CD4-positive, alpha-beta T cell treated with Interleukin-4 for 4 hours (primary cell): ENCODE data around the gene NAA80.
"Not testable (repeated sequence)": the region's sequence is repeated elsewhere in the genome, so short reads cannot be mapped to it uniquely, and the experiment has no call there.

Experiments
- DNase-seq: peaks from one replicate; pipeline ENCODE4 v3.0.0-alpha.2; 2020

The NAA80 gene

DNA sequence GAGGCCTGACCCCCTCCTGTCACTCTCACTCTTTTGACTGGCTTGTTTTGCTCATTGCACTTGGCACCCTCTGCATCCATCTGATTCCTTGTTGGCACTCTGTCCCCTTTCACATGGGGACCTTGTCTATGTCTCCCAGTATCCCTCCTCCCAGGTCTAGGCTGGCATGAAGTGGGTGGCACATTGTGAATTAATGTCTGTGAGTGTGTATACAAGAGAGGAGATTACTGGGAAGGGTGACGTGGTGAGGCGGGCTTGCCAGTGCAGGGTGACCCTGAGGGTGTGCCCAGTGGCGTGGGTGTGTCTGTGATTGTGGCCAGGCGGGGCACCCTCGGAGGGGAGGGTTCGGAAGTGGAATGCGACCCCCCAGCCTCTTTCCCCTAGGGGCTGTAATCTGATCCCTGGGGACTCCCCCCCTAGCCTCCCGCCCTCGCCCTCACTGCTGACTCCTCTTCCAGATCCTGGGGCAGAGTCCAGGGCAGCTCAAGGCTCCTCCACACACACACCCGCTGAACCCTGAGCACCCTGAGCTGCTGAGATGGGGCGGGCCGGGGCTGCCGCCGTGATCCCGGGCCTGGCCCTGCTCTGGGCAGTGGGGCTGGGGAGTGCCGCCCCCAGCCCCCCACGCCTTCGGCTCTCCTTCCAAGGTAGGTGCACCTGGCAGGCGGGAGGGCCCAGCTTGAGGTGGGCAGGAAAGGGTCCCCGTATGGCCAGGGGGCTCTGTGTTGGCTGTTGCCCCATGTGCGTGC lies 30.3 kb downstream of the NAA80 start, which contains the start of gene SEMA3B:
Gene SEMA3B, plus strand, starts transcription at position 445 of the 749 bp plus-strand sequence. Its CDS starts 94 bp downstream, at position 539.
- DNase-seq, result no peak

DNA sequence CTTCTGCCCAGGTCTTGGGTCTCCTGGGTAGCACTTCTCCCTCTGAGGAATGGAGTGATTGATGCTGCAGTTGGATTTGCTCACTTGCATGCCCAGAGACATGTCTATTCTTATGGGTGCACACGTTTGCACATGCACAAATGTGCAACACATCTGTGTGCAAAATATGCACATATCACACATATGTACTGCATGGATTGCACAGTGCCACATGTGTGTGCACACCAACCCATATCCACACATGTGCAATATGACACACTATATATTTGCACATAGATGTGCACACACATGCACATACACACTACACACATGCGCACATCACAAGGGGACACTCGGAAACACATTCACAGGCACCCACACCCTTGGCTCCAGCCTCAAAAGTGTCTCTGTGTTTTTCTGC lies 30.9 kb downstream of the NAA80 start:
- DNase-seq, result no peak

DNA sequence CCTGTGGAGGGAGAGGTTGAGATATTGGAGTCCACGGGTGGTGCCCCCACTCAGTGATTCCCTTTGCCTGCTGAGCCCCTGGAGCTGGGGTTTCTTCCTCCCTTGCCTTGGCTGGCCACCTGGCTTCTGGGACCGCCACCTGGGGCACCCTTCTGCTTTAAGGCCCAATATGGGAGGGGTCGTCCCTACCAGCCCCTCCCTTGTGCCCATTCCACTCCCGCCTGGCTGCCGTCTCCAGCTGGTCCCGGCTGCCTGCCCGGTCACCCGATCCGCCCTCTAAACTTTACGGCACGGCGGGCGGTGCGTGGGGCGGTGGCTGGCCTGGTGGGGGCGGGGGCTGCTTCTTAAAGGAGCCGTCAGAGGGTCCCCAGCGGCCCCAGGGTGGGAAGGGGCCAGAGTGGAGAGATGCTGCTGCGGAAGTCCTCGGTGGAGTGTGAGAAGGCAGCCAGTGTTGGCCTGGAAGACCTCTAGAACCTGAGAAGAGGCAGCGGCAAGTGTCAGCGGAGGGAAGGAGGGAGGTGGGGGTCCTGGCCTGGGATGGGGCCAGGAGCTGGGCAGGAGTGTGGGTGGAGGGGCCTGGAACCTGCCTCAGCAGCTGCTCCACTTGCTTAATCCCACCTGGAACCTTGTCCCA lies 31.8 kb downstream of the NAA80 start:
- DNase-seq, result no peak

DNA sequence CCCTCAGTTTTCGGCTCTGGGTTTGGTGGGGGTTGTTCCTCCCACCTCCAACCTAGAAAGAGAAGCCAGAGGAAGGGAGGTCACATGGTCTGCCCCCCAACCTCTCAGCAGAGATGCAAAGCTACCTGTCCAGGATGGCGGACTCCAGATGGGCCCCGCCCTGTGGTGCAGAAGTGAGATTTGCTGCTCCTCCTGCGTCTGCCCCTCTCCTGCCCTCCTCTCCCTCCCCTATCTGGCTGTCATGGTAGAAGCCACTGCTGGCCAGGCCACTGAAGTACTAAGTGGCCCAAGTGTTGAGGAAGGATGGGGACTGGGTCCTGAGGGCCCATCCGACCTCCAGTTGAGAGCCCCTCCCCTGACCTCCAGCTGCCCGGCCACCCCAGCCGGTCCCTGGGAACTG lies 32.4 kb downstream of the NAA80 start:
- no peak for DNase-seq

DNA sequence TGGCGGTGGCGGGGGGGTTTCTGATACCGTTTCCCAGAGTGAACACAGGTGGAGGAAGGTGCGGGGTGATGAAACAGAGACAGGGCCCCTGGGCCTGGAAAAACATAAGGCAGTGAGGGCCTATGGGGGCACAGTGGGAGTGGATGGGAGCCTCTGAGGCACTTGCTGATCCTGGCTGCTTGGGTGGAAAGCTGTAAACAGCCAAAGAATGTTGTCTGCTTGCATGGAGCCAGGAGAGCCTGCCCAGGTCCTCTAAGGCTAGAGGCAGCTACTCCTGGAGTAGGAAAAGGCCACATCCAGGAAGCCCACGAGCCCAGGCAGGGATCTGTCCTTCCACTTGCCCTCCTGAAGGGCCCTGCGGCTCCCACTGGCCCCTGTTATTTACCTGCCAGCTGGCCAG lies 33.2 kb downstream of the NAA80 start:
- DNase-seq, result no peak

DNA sequence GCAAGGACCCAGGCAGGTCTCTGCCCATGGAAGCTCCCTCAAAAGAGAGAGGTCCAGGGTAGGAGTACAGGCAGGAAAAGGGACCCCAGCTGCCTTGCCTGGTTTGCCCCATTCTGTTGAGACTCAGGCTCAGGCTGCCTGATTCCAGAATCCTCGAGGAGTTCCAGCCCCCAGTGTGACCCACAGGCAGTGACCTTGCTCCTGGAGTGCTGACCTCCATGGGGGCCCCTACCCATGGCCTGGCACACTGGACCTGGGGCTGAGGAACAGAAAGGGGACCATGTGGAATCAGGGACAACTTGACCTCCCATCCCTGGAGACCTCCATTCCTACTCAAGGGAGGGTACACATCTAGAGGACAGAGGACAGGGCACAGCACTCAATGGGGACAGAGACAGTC lies 33.6 kb downstream of the NAA80 start:
- DNase-seq, result no peak

DNA sequence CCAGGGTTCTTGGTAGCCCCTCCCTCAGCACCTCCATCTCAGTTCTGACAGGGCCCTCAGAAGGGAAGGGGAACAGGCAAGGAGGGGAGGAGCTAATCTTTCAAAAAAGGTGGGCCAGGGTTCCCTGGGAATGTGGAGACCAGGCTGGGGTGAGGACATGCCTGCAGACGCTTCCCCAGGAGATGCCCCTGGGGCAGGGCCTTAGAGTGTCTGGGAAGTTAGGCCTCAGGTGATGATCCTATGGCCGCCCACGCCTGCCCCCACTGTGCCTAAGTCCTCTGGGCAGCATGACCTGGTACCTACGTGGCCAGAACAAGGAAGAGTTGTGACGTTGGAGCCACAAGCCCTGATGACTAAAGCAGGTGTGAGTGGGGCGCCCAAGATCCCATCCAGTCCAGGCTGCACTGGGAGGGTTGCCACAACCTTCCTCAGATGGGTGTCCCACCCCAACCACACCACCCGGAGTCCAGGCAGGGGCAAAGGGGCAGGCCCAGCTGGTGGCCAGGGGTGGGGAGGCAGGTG lies 34.2 kb downstream of the NAA80 start:
- DNase-seq, result no peak

DNA sequence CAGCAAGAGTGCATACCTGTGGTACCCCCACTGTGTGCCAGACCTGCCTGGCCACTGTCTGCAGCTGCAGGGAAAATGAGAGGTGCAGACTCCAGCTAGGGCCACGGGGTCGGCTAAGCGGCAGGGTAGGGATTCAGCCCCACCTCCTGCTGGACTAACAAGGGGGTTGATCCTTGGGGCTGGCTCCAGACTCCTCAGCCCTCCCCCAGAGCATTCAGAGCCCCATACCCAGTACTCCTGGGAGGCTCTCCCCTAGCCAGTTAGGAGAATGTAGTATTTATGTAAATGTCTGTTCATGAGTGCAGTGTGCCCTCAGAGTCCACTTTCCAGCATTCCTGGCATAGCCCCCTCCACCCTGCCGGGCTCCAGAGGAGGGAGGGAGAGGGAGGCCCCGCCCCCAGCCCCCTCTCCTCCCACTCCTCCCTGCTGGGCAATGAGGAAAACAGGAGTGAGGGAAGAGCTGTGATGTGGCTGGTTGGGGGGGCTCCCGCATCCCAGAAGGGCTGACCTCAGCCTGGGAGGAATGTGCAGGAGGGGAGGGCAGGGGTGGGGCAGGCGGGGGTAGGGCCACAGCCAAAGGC lies 34.7 kb downstream of the NAA80 start:
- no peak for DNase-seq

DNA sequence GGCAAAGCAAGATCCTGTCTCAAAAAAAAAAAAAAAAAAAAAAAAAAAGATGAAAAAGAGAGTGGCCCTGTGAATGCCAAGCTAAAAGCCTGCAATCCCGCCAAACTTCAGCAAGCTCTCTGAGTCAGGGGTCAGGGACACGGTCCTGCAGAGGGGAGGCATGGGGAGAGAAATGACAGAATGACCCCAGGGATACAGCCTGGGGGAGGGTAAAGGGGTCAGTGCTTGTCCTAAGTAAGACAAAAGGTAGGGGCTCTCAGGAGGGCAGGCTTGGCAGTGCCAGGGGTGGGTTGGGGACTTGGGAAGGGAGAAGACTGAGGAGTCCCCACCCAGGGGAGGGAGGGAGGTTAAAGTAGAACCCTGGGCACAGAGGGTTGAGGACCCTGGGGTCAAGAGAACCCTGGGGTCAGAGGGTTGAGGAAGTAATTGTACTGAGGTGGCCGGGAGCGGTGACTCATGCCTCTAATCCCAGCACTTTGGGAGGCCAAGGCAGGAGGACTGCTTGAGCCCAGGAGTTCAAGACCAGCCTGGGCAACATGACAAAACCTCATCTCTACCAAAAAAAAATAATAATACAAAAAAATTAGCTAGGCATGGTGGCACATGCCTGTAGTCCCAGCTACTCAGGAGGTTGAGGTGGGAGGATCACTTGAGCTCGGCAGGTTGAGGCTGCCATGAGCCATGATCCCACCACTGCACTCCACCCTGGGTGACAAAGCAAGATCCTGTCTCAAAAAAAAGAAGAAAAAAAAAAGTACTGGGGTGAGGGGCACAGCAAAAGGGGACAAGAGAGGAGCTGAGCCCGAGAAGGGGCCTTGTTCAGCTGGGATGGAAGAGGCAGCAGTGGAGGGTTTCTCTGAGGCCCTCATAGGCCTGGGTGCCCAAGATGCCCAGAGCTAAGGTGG lies 35.5 kb downstream of the NAA80 start:
- no peak for DNase-seq

DNA sequence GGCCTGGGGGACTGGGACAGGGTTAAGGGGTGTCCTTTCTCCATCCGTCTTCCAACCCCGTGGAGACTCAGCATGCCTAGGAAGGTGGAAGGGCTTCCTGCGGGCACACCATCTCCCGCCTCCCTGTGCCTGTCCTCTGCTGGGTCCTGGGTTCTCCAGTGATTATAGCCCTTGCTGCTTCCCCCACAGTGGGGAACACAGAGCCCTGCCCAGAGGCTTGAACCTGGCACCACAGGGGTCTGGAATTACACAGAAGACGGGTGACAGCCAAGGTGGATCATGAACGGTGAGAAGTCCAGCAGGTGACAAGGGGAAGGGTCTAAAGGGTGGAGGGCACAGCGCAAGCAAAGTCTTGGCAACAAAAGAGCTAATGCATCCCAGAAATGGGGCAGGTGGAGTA lies 36.4 kb downstream of the NAA80 start:
- DNase-seq, result no peak

DNA sequence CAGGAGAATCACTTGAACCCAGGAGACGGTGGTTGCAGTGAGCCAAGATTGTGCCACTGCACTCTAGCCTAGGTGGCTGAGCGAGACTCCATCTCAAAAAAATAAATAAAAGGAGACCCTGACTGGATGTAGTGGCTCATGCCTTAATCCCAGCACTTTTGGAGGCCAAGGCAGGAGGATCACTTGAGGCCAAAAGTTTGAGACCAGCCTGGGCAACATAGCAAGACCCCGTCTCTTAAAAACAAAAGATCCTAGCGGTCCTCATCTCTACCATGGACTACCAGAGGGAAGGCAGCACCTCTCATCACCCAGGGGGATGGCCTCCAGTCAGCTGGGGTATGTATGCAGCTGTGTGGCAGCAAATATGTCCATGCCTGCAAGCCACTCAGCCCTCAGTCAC lies 37.0 kb downstream of the NAA80 start:
- DNase-seq, result not testable (repeated sequence)

DNA sequence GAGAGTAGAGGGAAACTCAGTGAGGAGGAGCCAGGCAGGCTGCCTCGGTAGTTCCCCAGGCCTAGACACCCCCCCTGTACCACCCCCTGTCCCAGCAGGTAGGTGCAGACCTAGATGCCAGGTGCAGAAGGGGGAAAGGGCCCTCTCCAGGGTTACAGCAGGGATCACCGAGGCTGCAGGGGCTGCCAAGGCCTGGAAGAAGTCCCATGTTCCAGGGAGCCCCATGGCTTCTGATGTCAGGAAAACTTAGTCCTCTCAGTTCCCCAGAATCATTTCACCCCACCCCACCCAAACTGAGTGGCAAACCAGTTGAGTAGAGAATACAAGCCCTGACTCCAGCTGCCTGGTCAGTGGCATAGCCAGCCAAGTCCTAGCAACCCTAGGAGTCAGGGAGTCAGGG lies 37.7 kb downstream of the NAA80 start:
- DNase-seq, result no peak

DNA sequence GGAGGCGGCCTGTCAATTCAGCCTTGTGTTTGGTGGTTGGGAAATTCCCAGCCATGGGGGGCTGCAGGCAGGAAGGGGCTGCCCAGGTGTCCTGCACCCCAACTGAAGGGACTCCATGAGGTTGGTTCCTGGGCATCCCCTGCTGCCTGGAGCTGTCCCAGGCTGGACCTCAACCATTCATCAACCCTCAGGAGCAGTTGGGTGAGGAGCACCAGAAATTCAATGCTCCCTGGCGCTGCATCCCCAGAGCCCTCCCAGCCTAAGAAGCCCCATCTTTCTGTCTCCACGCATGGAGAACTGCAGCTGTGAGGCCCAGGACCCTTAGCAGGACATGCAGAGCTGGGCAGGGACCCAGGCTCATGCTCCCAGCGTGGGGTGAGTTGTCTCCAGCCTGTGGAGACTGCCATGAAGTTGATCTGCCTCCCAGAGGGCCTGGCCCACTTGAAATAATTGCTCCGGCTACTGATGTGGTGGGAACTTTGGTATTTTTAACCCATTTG lies 38.2 kb downstream of the NAA80 start:
- no peak for DNase-seq

DNA sequence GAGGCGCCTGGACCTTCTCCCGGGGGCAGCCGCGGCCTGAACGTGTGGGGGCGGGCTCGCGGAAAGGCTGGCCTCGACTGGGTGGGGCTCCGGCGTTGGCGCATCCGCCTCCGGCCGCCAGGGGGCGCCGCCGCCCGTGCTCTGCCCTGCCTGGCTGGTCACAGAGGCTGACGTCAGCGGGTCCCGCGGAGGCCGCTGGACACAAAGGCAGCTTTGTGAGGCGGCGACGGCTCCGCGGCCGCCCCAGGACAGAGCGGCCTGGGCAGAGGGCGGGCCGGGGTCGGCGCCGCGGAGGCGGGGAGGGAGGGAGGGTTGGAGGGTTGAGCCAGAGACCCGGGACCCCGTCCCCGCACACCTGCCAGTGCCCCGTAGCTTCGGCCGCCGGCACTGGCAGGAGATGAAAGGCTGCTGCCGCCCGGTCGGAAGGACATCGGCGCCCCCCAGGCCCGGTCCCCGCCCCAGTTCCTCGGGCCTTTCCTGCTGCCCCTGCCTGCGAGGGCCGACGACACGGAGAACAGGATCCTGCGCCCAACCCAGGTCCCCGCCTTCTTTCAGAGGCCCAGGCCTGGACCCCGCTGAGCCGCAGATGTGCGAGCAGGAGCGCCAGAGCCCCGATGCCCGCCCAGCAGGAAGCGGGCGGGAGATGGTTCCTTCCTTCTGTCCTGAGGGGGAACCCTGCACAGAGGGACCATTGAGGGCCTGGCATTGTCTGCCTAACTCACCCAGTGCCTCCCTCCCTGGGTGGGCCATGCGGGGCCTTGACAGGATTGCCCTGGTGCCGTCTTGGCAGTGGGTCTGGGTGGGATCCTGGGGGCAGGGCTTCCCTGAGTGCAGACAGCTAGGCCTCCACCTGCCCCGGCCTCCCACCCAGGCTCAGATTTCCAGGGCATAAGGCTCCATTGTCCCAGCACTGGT lies 38.9 kb downstream of the NAA80 start:
- DNase-seq, result peak; percentile 75

DNA sequence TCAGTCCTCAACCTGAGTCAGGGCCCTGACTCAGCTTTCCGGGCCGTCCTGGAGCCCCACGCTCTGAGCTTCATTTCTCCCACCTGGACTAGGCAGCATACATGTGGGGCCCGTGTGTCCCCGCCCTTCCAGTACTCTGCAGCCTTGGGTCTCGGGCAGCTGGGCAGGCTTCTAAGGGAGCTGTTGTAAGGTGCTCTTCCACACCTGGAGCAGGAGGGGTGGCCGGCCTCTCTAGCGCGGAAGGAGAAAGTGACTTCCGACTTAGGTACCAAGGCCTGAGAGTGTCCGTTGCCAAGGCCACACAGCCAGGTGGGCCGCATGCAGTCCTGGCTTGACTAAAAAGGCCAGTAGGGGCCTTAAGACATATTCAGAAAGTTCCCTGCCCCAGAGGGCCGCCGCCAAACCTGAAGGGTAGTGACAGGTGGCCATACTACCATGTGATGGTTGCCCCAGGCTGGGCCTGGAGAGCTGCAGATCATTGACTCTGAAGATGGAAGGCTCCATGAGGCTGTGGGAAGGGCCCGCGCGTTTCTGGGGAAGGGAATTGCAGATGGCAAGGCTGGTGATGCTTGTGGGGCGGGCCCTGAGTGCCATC lies 39.7 kb downstream of the NAA80 start:
- no peak for DNase-seq

DNA sequence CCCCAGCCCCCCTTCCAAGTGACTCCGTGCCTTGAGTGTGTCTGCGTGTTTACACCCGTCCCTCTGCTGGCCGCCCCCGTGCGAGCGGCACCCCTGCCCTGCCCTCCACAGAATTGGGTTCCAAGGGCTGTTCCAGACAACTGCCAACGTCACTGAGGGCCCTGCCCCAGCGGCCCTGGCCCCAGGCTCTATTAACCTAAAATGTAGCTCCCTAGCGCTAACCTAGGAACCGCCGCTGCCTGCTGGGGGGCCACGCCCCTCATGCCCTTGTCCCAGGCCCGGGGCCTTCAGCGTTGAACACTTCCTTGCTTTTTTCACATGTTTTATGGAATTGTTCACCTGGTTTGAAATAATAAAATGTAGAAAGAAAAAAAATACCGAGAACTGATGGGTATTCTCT lies 40.2 kb downstream of the NAA80 start:
- no peak for DNase-seq

DNA sequence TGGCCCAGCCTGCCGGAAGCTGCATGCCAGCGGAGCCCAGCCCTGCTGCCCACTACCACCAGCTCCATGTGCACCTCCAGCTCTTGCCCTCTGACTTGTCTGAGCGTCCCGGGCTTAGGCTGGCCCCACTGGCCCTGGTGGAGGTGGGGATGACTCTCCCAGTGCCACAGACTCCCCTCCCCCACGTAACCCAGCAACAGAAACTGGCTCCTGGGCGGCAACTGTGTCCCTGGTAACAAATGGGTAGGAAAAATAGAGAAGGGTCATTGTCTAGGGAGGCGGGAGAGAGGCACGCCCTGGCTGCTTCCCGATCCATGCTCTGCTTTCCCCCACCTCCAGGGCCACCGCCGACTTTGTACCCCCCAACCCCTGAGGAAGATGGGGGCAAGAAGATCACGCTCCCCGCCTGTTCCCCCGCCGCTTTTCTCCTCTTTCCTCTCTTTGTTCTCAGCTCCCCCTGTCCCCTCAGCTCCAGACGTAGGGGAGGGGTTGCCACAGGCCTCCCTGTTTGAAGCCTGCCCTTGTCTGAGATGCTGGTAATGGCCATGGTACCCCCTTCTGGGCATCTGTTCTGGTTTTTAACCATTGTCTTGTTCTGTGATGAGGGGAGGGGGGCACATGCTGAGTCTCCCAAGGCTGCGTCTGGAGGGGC lies 41.0 kb downstream of the NAA80 start:
- DNase-seq, result no peak

DNA sequence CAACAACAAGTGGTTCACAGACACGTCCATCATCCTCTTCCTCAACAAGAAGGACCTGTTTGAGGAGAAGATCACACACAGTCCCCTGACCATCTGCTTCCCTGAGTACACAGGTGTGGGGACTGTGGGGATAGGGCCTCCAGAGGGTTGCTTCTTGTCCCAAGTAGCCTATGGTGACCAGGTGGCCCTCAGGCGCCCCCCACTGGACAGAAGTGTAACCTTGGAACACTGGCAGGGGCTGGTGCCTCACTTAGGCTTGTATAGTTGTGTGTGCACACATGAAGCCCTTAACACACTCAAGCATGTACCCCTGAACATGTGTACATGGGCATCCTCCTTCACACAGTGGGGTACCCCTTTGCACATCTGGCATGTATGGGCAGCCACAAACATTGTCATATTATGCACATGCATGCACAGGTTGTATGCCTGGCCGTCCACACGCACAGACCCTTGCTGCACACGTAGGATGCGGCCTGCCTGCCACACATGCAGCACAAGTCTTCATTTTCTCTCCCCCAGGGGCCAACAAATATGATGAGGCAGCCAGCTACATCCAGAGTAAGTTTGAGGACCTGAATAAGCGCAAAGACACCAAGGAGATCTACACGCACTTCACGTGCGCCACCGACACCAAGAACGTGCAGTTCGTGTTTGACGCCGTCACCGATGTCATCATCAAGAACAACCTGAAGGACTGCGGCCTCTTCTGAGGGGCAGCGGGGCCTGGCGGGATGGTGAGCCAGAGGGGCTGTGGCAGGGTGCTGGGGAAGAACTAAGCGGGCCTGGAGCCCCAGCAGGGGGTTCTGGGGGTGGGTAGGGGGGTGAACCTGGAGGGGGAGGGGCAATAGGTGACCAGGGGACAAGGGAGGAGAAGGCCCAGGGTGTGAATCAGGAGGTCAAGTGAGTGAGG lies 42.0 kb downstream of the NAA80 start:
- DNase-seq, result no peak

DNA sequence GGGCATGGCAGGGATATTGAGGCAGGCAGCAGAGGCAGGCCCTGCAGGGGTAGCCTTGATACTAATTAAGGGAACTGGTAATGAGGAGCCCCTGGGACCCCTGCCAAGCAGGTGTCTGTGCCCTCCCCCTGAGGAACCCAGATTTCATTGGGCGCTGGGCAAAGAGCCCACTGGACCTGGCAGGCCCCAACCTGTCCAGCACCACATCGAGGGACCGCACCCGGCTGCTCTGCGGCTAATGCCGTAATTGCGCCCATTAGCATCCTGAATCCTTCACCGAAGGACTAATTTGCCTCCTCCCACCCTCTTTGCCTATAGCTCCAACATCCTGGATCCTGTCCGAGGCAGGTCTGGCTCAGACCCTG lies 44.0 kb downstream of the NAA80 start:
- DNase-seq, result no peak
